Cardiac fibroblast (primary cell): Measurements from ENCODE around the gene TRPM3.

Experiments
- DNase-seq, 2 donors: peaks; one replicate each; pipeline versions ENCODE4 v3.0.0 to v3.0.0-alpha.2; 2010; ENCODE audit warnings: low read depth in 2 of 2
- H3K4me3 ChIP-seq, 2 donors: replicated peaks in 1 of 2; 1 replicate in 1 of 2; 2 replicates in 1 of 2; pipeline ENCODE4 v1.5.1; 2011; ENCODE audit warnings: low read depth in 2 of 2, low read length in 2 of 2, mild to moderate bottlenecking in 2 of 2, moderate library complexity in 1 of 2
- TF ChIP-seq, protein P1 (sequence below): IDR thresholded peaks from one replicate; pipeline ENCODE4 v1.5.1; 2011; ENCODE audit warnings: low read depth, mild to moderate bottlenecking, low read length, inconsistent platforms

The TRPM3 gene

DNA sequence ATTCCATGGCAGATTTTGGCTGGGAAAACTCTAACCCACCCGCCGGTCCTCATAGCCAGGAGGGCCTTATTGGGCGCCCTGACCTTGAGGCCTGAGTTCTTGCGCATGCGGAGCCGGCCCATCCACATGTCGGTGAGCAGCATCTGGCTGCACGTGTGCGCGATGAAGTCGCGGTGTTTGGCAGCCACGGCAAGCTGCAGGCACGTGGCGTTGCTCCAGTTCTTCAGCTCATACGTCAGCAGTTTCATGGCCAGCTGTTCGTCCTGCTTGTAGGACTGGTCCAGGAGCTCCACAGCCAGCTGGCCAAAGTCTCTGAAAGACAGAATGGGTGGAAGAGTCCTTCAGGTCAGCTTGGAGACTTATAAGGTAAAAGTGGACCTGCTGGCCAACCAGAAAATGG lies 502.6 kb downstream of the TRPM3 start:
- H3K4me3 ChIP-seq, result no peak overlapping the region
- TF ChIP-seq, protein P1, sequence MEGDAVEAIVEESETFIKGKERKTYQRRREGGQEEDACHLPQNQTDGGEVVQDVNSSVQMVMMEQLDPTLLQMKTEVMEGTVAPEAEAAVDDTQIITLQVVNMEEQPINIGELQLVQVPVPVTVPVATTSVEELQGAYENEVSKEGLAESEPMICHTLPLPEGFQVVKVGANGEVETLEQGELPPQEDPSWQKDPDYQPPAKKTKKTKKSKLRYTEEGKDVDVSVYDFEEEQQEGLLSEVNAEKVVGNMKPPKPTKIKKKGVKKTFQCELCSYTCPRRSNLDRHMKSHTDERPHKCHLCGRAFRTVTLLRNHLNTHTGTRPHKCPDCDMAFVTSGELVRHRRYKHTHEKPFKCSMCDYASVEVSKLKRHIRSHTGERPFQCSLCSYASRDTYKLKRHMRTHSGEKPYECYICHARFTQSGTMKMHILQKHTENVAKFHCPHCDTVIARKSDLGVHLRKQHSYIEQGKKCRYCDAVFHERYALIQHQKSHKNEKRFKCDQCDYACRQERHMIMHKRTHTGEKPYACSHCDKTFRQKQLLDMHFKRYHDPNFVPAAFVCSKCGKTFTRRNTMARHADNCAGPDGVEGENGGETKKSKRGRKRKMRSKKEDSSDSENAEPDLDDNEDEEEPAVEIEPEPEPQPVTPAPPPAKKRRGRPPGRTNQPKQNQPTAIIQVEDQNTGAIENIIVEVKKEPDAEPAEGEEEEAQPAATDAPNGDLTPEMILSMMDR, result no peak
- no peak for DNase-seq

GRCh38 chr9:70617033-70617828 lies 504.2 kb downstream of the TRPM3 start:
- H3K4me3 ChIP-seq, result no peak overlapping the region
- no peak for DNase-seq
- TF ChIP-seq, protein P1, result no peak

DNA sequence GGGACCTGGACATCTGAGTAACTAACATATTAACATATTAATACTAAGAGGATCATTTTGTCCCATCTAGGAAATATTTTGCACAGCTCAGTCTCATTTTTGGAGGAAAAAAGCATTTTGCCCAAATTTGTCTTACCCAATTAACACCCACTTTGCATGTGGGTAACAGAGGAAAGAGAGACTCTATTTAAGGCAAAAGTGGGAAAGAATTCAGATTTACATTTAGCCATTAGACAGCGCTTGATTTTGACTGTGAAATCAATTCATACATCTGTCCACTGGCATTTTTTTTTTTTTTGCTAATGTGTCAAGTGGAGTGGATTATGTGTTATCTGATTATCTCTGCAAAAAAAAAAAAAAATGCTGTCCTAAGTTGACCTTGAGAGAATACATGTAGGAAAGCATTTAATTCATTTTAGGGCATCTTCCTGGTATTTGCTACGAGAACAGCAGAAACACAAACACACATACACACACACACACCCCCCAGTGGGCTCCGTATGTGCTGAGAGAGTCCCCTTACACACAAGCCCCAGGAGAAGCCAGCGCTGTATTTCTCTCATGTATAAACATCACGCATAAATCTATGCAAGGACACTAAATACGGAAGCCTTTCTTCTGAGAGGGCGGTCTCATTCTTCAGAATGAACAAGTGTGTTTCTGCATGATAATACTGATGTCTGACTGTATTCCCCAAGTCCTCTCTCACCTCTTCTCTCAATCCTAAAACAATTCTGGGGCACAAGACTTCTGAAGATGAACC lies 505.0 kb downstream of the TRPM3 start:
- DNase-seq, result no peak
- no peak overlapping the region for H3K4me3 ChIP-seq
- TF ChIP-seq, protein P1, result no peak

DNA sequence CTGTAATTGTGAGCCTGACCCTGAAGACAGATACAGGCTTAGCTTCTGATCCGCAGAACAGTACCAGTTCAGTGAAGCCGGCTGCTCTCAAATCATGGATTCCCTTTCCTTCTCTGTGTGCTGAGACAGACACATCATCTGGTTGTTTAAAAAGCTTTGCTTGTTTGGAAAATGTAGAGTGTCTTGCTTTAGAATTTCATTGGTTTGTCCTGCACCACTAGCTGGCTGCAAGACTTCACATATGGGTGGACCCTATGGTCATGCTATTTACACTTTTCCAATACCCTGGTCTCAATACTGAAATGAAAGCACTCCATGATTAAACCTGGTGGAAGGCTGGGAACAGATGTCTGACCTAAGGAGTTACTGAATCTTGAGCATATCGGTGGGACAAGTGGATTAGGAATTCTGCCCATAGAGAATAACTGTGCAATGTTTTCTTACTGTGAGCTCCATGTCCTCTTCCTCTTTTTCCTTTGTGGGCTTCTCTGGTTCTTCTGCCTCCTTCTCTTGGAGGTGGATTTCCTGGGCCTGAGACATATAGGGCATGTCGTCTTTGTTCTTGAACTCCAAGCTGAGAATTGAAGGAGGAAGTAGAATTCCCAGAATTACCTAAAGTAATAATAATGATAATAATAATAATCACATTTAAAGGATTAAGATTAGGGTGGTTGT lies 505.8 kb downstream of the TRPM3 start:
- no peak overlapping the region for H3K4me3 ChIP-seq
- no peak for DNase-seq

GRCh38 chr9:70614786-70615463 lies 506.5 kb downstream of the TRPM3 start:
- TF ChIP-seq, protein P1, result no peak
- no peak overlapping the region for H3K4me3 ChIP-seq
- DNase-seq, result no peak

More for the DNA sequence above, 505.8 kb downstream of the TRPM3 start:
- TF ChIP-seq, protein P1, result no peak

DNA sequence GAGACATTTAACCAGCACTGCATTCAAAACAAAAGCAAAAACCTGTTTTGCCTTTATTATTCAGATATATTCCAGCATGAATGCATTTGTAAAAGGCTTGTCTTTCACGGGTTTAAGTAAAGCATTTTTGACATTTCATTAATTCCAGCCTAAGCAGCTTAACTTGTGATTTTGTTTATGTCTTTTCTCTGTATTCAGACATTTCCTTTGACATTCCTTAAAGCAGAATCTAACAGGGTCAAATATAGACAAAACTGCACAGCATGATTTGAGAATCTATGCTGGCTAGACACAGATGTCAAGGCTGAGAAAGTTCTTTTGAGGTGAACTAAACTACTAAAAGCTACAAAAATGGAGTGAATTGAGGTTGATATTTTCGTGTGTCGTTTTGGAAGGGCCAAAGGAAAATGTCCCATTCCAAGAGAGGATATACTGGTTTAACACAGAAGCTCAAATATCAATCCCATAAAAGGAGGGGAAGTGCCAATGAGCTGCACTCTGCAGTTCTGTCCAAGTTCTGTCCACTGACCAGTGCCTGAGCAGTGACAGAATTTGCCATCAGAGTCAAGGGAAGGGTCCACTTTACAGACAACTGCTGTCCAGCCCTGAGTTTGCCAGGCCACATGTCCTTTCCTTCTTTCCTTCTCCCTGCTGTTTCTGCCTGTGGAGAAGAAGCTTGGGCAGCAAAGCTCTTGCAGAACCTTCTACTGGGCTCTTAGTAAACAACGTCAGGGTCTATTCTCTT lies 508.2 kb downstream of the TRPM3 start:
- DNase-seq, result no peak
- no peak overlapping the region for H3K4me3 ChIP-seq
- TF ChIP-seq, protein P1, result no peak
